ENCODE results near the gene RNF187. TPM values are rescaled to one million over a fixed set of nuclear protein-coding genes. Genes with fewer than 3 reads are reported as not detected.
A peak's percentile ranks its signal among the peaks of the same experiment; 100 is the strongest.

RNF187 gene
- total and polyA plus RNA-seq, 12 donors = 18.9 to 99.7 (median 85.9) TPM

GRCh38 chr1:228469413-228470162 is 17.6 kb upstream of the RNF187 start:
- Histone ChIP-seq H3K27ac (no peak overlapping the region), H3K4me1 (peaks cover 0 to 28% (median 3%) of the 10 kb centered on the region in 9 donors), H3K27me3 (peaks cover 7 to 90% (median 75%) of the 10 kb centered on the region in 7 donors), H3K4me3 (no peak overlapping the region), H3K36me3 (no peaks in the 10 kb centered on the region), H3K9me3 (no peaks in the 10 kb centered on the region)
- intact Hi-C loops (cut with DNase I) = no loop called here
- ATAC-seq (no peak), DNase-seq (no peak)
- 11 to 13% methylated on average over 33 of the region's 33 CpGs for WGBS, 2 donors
- no peak for TF ChIP-seq CTCF (IDR thresholded peaks at IDR 0.05)

DNA sequence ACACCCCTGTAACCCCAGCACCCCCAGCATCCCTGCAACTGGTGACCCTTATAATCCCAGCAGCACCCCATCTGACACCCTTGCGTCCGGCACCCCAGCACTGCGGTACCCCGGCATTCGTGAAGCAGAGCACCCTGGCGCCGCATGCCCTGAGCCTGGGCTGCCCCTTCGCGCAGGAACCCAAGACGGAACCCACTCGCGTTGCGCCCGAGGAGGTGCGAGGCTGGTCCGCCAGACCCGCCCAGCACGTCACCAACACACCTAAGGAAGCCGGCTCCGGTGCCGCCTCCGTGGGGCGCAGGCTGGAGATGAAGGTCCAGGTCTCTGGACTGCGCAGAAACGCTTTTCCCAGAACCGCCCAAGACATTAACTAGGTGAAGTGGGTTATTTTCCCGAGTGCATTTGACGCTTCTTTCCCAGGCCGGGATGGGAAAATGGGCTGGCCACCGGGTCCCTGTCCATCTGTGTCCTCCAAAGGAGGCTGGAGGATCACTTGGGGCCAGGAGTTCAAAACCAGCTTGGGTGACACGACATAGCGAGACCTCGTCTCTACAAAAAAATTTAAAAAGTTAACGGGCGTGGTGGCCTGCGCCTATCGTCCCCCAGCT is 15.9 kb upstream of the RNF187 start:
- Histone ChIP-seq H3K4me1 (peaks cover 0 to 16% (median 0%) of the 10 kb centered on the region in 9 donors), H3K9me3 (no peaks in the 10 kb centered on the region), H3K36me3 (no peaks in the 10 kb centered on the region), H3K4me3 (no peak overlapping the region), H3K27me3 (peaks cover 7 to 73% (median 59%) of the 10 kb centered on the region in 7 donors), H3K27ac (no peak overlapping the region)
- DNase-seq (no peak), ATAC-seq (no peak)
- WGBS, 2 donors = 55 to 58% methylated on average over 37 of the region's 37 CpGs
- intact Hi-C loops (cut with DNase I) = no loop called here
- no peak for TF ChIP-seq CTCF (IDR thresholded peaks at IDR 0.05)

GRCh38 chr1:228471762-228472398 is 15.3 kb upstream of the RNF187 start:
- Histone ChIP-seq H3K4me3 (no peak overlapping the region), H3K27me3 (peaks cover 7 to 67% (median 52%) of the 10 kb centered on the region in 7 donors), H3K9me3 (no peaks in the 10 kb centered on the region), H3K36me3 (no peaks in the 10 kb centered on the region), H3K27ac (no peak overlapping the region), H3K4me1 (peaks cover 0 to 16% (median 0%) of the 10 kb centered on the region in 9 donors)
- DNase-seq = no peak
- intact Hi-C loops (cut with DNase I) = no loop called here
- WGBS, 2 donors = 50 to 53% methylated on average over 5 of the region's 5 CpGs
- peak in 7 of 9 donors; percentile 13 to 60 (median 35) for TF ChIP-seq CTCF (IDR thresholded peaks at IDR 0.05)
- peak in 1 of 8 donors; percentile 39 for ATAC-seq

GRCh38 chr1:228472655-228473054 is 14.5 kb upstream of the RNF187 start:
- H3K4me3 ChIP-seq = no peak overlapping the region
- H3K27ac ChIP-seq = no peak overlapping the region
- intact Hi-C loops (cut with DNase I) = no loop called here
- no peak for TF ChIP-seq CTCF (IDR thresholded peaks at IDR 0.05)
- H3K9me3 ChIP-seq = no peaks in the 10 kb centered on the region
- 64 to 71% methylated on average over 7 of the region's 7 CpGs for WGBS, 2 donors
- peaks cover 0 to 16% (median 0%) of the 10 kb centered on the region in 9 donors for H3K4me1 ChIP-seq
- DNase-seq (no peak), ATAC-seq (no peak)
- no peaks in the 10 kb centered on the region for H3K36me3 ChIP-seq
- peaks cover 7 to 59% (median 45%) of the 10 kb centered on the region in 7 donors for H3K27me3 ChIP-seq

All from heart right ventricle (tissue), 16 donors.